DMS 273 (cell line): ENCODE results near the gene SWI5.
A peak's percentile ranks its signal among the peaks of the same experiment; 100 is the strongest.

Source experiments
- DNase-seq: peaks from one replicate; lab custom pipeline; 2025; ENCODE audit not compliant: unreplicated experiment; lab: John Stamatoyannopoulos, UW

The SWI5 gene

GRCh38 chr9:128314697-128315096 lies 38.6 kb downstream of the SWI5 start:
- DNase-seq, result no peak

GRCh38 chr9:128316421-128316820 lies 40.3 kb downstream of the SWI5 start:
- no peak for DNase-seq

- DNase-seq, result no peak
Measured at GRCh38 chr9:128317629-128318028, 41.6 kb downstream of the SWI5 start.

GRCh38 chr9:128321343-128321742 lies 45.3 kb downstream of the SWI5 start:
- DNase-seq, result no peak

GRCh38 chr9:128321879-128322403 lies 45.9 kb downstream of the SWI5 start:
- no peak for DNase-seq

- peak; percentile 97 for DNase-seq
Measured at GRCh38 chr9:128322404-128323211, 46.5 kb downstream of the SWI5 start, which contains the start of the genes COQ4 and TRUB2. TSS of gene COQ4 (plus strand) at chr9:128322839. CDS start at chr9:128322859, 20 bp downstream. TSS of gene TRUB2 (minus strand) at chr9:128322447. CDS start at chr9:128322408, 39 bp downstream.

- DNase-seq, result no peak
Measured at GRCh38 chr9:128323212-128323730, 47.2 kb downstream of the SWI5 start.

GRCh38 chr9:128323791-128324190 lies 47.7 kb downstream of the SWI5 start:
- DNase-seq, result no peak

GRCh38 chr9:128324401-128324800 lies 48.3 kb downstream of the SWI5 start:
- no peak for DNase-seq

- no peak for DNase-seq
Measured at GRCh38 chr9:128325629-128326028, 49.6 kb downstream of the SWI5 start.

- no peak for DNase-seq
Measured at GRCh38 chr9:128333451-128333869, 57.4 kb downstream of the SWI5 start.

- DNase-seq, result no peak
Measured at GRCh38 chr9:128335161-128335560, 59.1 kb downstream of the SWI5 start.

GRCh38 chr9:128335914-128336313 lies 59.8 kb downstream of the SWI5 start:
- DNase-seq, result no peak

- no peak for DNase-seq
Measured at GRCh38 chr9:128337936-128338335, 61.9 kb downstream of the SWI5 start.
